Activated naive CD8-positive, alpha-beta T cell treated with anti-CD3 and anti-CD28 coated beads, Interleukin-2, amount 10 ng/mL, durations not matched to agents 7 days and 5 days (primary cell): Measurements from ENCODE around the gene FASTK. TPM values are rescaled to one million over a fixed set of nuclear protein-coding genes. Genes with fewer than 3 reads are reported as not detected.

Source experiments
- ATAC-seq: fragments of 150-1000 bp; cut with Tn5 transposase; one replicate; pipeline ENCODE4 v1.10.0; 2021; ENCODE audit warnings: low read depth, moderate library complexity
- POLR2A ChIA-PET: fragments of 350-600 bp; sonication (Branson Sonifier 250); formaldehyde crosslinking; loops from one replicate; lab custom pipeline; 2021; ENCODE audit warnings: antibody characterized with exemption; lab: Charles Lee
- DNase-seq: peaks from one replicate; pipeline ENCODE4 v3.0.0; 2021
- H3K27ac Mint-ChIP-seq: one replicate; pipeline ENCODE4 v1.8.0; 2022; ENCODE audit warnings: mild to moderate bottlenecking, mixed read lengths
- H3K27me3 Mint-ChIP-seq: one replicate; pipeline ENCODE4 v1.8.0; 2022; ENCODE audit warnings: mild to moderate bottlenecking, moderate library complexity, mixed read lengths
- H3K36me3 Mint-ChIP-seq: one replicate; pipeline ENCODE4 v1.8.0; 2021; ENCODE audit warnings: mild to moderate bottlenecking, mixed read lengths
- H3K4me1 Mint-ChIP-seq: one replicate; pipeline ENCODE4 v1.8.0; 2021; ENCODE audit warnings: mixed read lengths
- H3K4me3 Mint-ChIP-seq: one replicate; pipeline ENCODE4 v1.8.0; 2022; ENCODE audit warnings: mild to moderate bottlenecking, moderate library complexity, mixed read lengths
- H3K9me3 Mint-ChIP-seq: one replicate; pipeline ENCODE4 v1.8.0; 2021; ENCODE audit warnings: mixed read lengths
- total RNA-seq, 2 experiments: library from RNA; stranded (reverse); gene quantifications; one replicate each; pipeline ENCODE4 v1.2.3, GENCODE V29; 2021

Gene FASTK
- total RNA-seq, 2 experiments from 2014 or later = 96.5 to 100 TPM

- DNase-seq (no peak), ATAC-seq (no peak)
- Mint-ChIP-seq H3K27me3 (peaks cover under 1% of the 10 kb centered on the region), H3K27ac (peak overlapping the region; percentile 83), H3K4me3 (peak overlapping the region; percentile 87), H3K9me3 (no peaks in the 10 kb centered on the region), H3K4me1 (peaks cover 21% of the 10 kb centered on the region), H3K36me3 (peaks cover 10% of the 10 kb centered on the region)
- POLR2A ChIA-PET = no interaction called here
These were observed 1.3 kb downstream of the FASTK start for GRCh38 chr7:151079199-151079910.

GRCh38 chr7:151078233-151079040 is 2.2 kb downstream of the FASTK start:
- ATAC-seq (no peak), DNase-seq (no peak)
- H3K27me3 Mint-ChIP-seq = no peaks in the 10 kb centered on the region
- peak overlapping the region; percentile 77 for H3K27ac Mint-ChIP-seq
- peaks cover 21% of the 10 kb centered on the region for H3K4me1 Mint-ChIP-seq
- H3K9me3 Mint-ChIP-seq = no peaks in the 10 kb centered on the region
- H3K4me3 Mint-ChIP-seq = peak overlapping the region; percentile 87
- POLR2A ChIA-PET = interaction anchor here (1.7 kb wide), 1 partner anchor 18 kb away, joined by 7 read pairs; no protein-coding TSS in a partner anchor
- peaks cover 10% of the 10 kb centered on the region for H3K36me3 Mint-ChIP-seq

- Mint-ChIP-seq H3K4me1 (peaks cover 20% of the 10 kb centered on the region), H3K9me3 (no peaks in the 10 kb centered on the region), H3K27me3 (no peaks in the 10 kb centered on the region), H3K36me3 (peaks cover 9% of the 10 kb centered on the region), H3K27ac (peak overlapping the region; percentile 77), H3K4me3 (peak overlapping the region; percentile 31)
- ATAC-seq = no peak
- POLR2A ChIA-PET = interaction anchor here (1.2 to 1.7 kb wide), 2 partner anchors 10 to 17 kb away, joined by 4 to 7 read pairs; no protein-coding TSS in a partner anchor
- DNase-seq = no peak
These were observed 2.8 kb downstream of the FASTK start for GRCh38 chr7:151077705-151078232.

- Mint-ChIP-seq H3K4me1 (peaks cover 17% of the 10 kb centered on the region), H3K27ac (no peak overlapping the region), H3K27me3 (no peaks in the 10 kb centered on the region), H3K4me3 (no peak overlapping the region), H3K36me3 (peaks cover 8% of the 10 kb centered on the region), H3K9me3 (no peaks in the 10 kb centered on the region)
- ATAC-seq = no peak
- POLR2A ChIA-PET = interaction anchor here (0.5 to 1.7 kb wide), 3 partner anchors 9 to 67 kb away, joined by 3 to 7 read pairs (median 4); no protein-coding TSS in a partner anchor
- DNase-seq = no peak
These were observed 3.5 kb downstream of the FASTK start for GRCh38 chr7:151076863-151077704.

GRCh38 chr7:151075978-151076426 is 4.6 kb downstream of the FASTK start:
- POLR2A ChIA-PET = no interaction called here
- DNase-seq = no peak
- H3K4me3 Mint-ChIP-seq = no peak overlapping the region

GRCh38 chr7:151075662-151075971 is 5.0 kb downstream of the FASTK start:
- H3K27ac Mint-ChIP-seq = no peak overlapping the region
- H3K4me1 Mint-ChIP-seq = peaks cover 15% of the 10 kb centered on the region
- no peaks in the 10 kb centered on the region for H3K27me3 Mint-ChIP-seq
- ATAC-seq (no peak), DNase-seq (no peak)
- no peaks in the 10 kb centered on the region for H3K9me3 Mint-ChIP-seq
- POLR2A ChIA-PET = no interaction called here
- H3K36me3 Mint-ChIP-seq = peaks cover 8% of the 10 kb centered on the region
- no peak overlapping the region for H3K4me3 Mint-ChIP-seq

More at GRCh38 chr7:151075978-151076426, 4.6 kb downstream of the FASTK start:
- peaks cover 7% of the 10 kb centered on the region for H3K36me3 Mint-ChIP-seq
- H3K27ac Mint-ChIP-seq = peak overlapping the region; percentile 30
- no peaks in the 10 kb centered on the region for H3K9me3 Mint-ChIP-seq
- H3K27me3 Mint-ChIP-seq = no peaks in the 10 kb centered on the region
- ATAC-seq = no peak
- H3K4me1 Mint-ChIP-seq = peaks cover 15% of the 10 kb centered on the region

GRCh38 chr7:151074817-151075661 is 5.6 kb downstream of the FASTK start:
- Mint-ChIP-seq H3K4me3 (no peak overlapping the region), H3K27me3 (no peaks in the 10 kb centered on the region), H3K27ac (no peak overlapping the region), H3K4me1 (peaks cover 15% of the 10 kb centered on the region), H3K36me3 (peaks cover 9% of the 10 kb centered on the region), H3K9me3 (no peaks in the 10 kb centered on the region)
- DNase-seq (no peak), ATAC-seq (no peak)
- POLR2A ChIA-PET = no interaction called here

GRCh38 chr7:151073990-151074389 is 6.6 kb downstream of the FASTK start:
- Mint-ChIP-seq H3K27ac (no peak overlapping the region), H3K36me3 (peaks cover 7% of the 10 kb centered on the region), H3K27me3 (no peaks in the 10 kb centered on the region), H3K4me1 (peaks cover 8% of the 10 kb centered on the region), H3K9me3 (no peaks in the 10 kb centered on the region), H3K4me3 (no peak overlapping the region)
- ATAC-seq (no peak), DNase-seq (no peak)
- POLR2A ChIA-PET = no interaction called here

- no peaks in the 10 kb centered on the region for H3K9me3 Mint-ChIP-seq
- H3K36me3 Mint-ChIP-seq = peaks cover 7% of the 10 kb centered on the region
- H3K27ac Mint-ChIP-seq = no peak overlapping the region
- POLR2A ChIA-PET = no interaction called here
- H3K27me3 Mint-ChIP-seq = no peaks in the 10 kb centered on the region
- ATAC-seq = no peak
- no peaks in the 10 kb centered on the region for H3K4me1 Mint-ChIP-seq
- no peak overlapping the region for H3K4me3 Mint-ChIP-seq
- DNase-seq = no peak
These were observed 9.4 kb downstream of the FASTK start for GRCh38 chr7:151071032-151071866.

- ATAC-seq = no peak
- H3K4me1 Mint-ChIP-seq = no peaks in the 10 kb centered on the region
- peaks cover 8% of the 10 kb centered on the region for H3K36me3 Mint-ChIP-seq
- H3K27me3 Mint-ChIP-seq = no peaks in the 10 kb centered on the region
- H3K27ac Mint-ChIP-seq = no peak overlapping the region
- POLR2A ChIA-PET = no interaction called here
- DNase-seq = no peak
- H3K9me3 Mint-ChIP-seq = no peaks in the 10 kb centered on the region
- no peak overlapping the region for H3K4me3 Mint-ChIP-seq
These were observed 10.0 kb downstream of the FASTK start for GRCh38 chr7:151070574-151070960.

GRCh38 chr7:151069841-151070573 is 10.6 kb downstream of the FASTK start:
- POLR2A ChIA-PET = no interaction called here
- no peak for ATAC-seq
- Mint-ChIP-seq H3K9me3 (no peaks in the 10 kb centered on the region), H3K27me3 (no peaks in the 10 kb centered on the region), H3K36me3 (peaks cover 10% of the 10 kb centered on the region), H3K27ac (no peak overlapping the region), H3K4me3 (no peak overlapping the region), H3K4me1 (no peaks in the 10 kb centered on the region)
- DNase-seq = no peak
